ENCODE measurements around the gene TRIP11.

GRCh38 chr14:91929700-91930099, 110.2 kb downstream of the TRIP11 start:
- no peak for TF ChIP-seq CTCF (IDR thresholded peaks at IDR 0.05; ENCODE audit: low read length)
- no peak for TF ChIP-seq EZH2 (IDR thresholded peaks at IDR 0.05; ENCODE audit: borderline replicate concordance, low read length)
